Brain microvascular endothelial cell (primary cell): Measurements from ENCODE around the gene SPTLC3.

Experiments
- DNase-seq: peaks from one replicate; pipeline ENCODE4 v3.0.0-alpha.2; 2020
- H3K27ac ChIP-seq: fragments of 250-450 bp; sonication (Bioruptor Pico); 2 replicates; pipeline ENCODE4 v1.5.1; 2020; ENCODE audit warnings: mild to moderate bottlenecking, moderate library complexity
- H3K27me3 ChIP-seq: fragments of 250-450 bp; sonication (Bioruptor Pico); replicated peaks from 2 replicates; pipeline ENCODE4 v1.5.1; 2020; ENCODE audit warnings: mild to moderate bottlenecking
- H3K36me3 ChIP-seq: fragments of 250-450 bp; sonication (Bioruptor Pico); replicated peaks from 2 replicates; pipeline ENCODE4 v1.5.1; 2020; ENCODE audit warnings: mild to moderate bottlenecking
- H3K4me3 ChIP-seq: 2 replicates; pipeline ENCODE4 v1.5.1; 2011; ENCODE audit warnings: low read depth, mild to moderate bottlenecking, control low read depth, low read length, moderate library complexity
- CTCF ChIP-seq: IDR thresholded peaks from 2 replicates; pipeline ENCODE4 v1.5.1; 2011; ENCODE audit warnings: low read depth, mild to moderate bottlenecking, moderate library complexity, low read length, control low read depth, inconsistent platforms; ENCODE audit errors: missing control alignments
- in situ Hi-C: cut with HindIII; loops from 2 replicates; pipeline ENCODE4 v1.10.0; 2017; ENCODE audit warnings: low sequenced_read_pairs, low pct_ligation_motif_present

The SPTLC3 gene

GRCh38 chr20:13170771-13171170 is 162.0 kb downstream of the SPTLC3 start:
- no peak for DNase-seq

GRCh38 chr20:13173201-13173600 is 164.4 kb downstream of the SPTLC3 start:
- TF ChIP-seq CTCF: no peak
- no peak for DNase-seq
- in situ Hi-C loops: no loop called here

More at GRCh38 chr20:13170771-13171170, 162.0 kb downstream of the SPTLC3 start:
- no peaks in the 10 kb centered on the region for H3K36me3 ChIP-seq
- in situ Hi-C loops: no loop called here
- H3K27ac ChIP-seq: no peak overlapping the region
- H3K4me3 ChIP-seq: no peak overlapping the region
- H3K27me3 ChIP-seq: no peaks in the 10 kb centered on the region
- no peak for TF ChIP-seq CTCF

GRCh38 chr20:13174402-13174801 is 165.6 kb downstream of the SPTLC3 start:
- Histone ChIP-seq H3K36me3 (no peaks in the 10 kb centered on the region), H3K4me3 (no peak overlapping the region), H3K27ac (no peak overlapping the region), H3K27me3 (no peaks in the 10 kb centered on the region)
- no peak for DNase-seq
- in situ Hi-C loops: no loop called here
- TF ChIP-seq CTCF: no peak

More at GRCh38 chr20:13173201-13173600, 164.4 kb downstream of the SPTLC3 start:
- H3K36me3 ChIP-seq: no peaks in the 10 kb centered on the region
- no peak overlapping the region for H3K4me3 ChIP-seq
- no peaks in the 10 kb centered on the region for H3K27me3 ChIP-seq
- H3K27ac ChIP-seq: no peak overlapping the region

GRCh38 chr20:13180986-13181889 is 172.5 kb downstream of the SPTLC3 start:
- TF ChIP-seq CTCF: no peak
- H3K27me3 ChIP-seq: no peaks in the 10 kb centered on the region

GRCh38 chr20:13183005-13183404 is 174.2 kb downstream of the SPTLC3 start:
- H3K27ac ChIP-seq: no peak overlapping the region
- H3K27me3 ChIP-seq: no peaks in the 10 kb centered on the region
- in situ Hi-C loops: no loop called here
- no peak overlapping the region for H3K4me3 ChIP-seq
- no peak for TF ChIP-seq CTCF
- no peak for DNase-seq
- H3K36me3 ChIP-seq: no peaks in the 10 kb centered on the region

More at GRCh38 chr20:13180986-13181889, 172.5 kb downstream of the SPTLC3 start:
- no peak overlapping the region for H3K27ac ChIP-seq
- H3K4me3 ChIP-seq: no peak overlapping the region
- H3K36me3 ChIP-seq: no peaks in the 10 kb centered on the region
- in situ Hi-C loops: no loop called here
- no peak for DNase-seq
